Small intestine (tissue), 7 donors: Measurements from ENCODE around the gene ZNF516. TPM values are rescaled to one million over a fixed set of nuclear protein-coding genes. Genes with fewer than 3 reads are reported as not detected.

Experiments used
- DNase-seq, 2 donors: peaks; one replicate each; pipeline versions ENCODE4 v3.0.0 to v3.0.0-alpha.2; 2013
- FAIRE-seq: peaks from 2 replicates; lab custom pipeline; 2012; peaks lifted over from hg19 to GRCh38; lab: Jason Lieb, UNC
- H3K27ac ChIP-seq, 3 donors: one replicate each; pipeline ENCODE4 v1.5.1; 2013; ENCODE audit warnings: low read length in 2 of 3, mild to moderate bottlenecking in 2 of 3, control low read depth in 1 of 3, inconsistent platforms in 1 of 3, low read depth in 1 of 3, moderate library complexity in 1 of 3
- H3K27me3 ChIP-seq, 3 donors: one replicate each; pipeline ENCODE4 v1.6.1; 2013; ENCODE audit warnings: low read length in 3 of 3, inconsistent platforms in 1 of 3; ENCODE audit not compliant: control insufficient read depth in 3 of 3, insufficient read depth in 3 of 3
- H3K36me3 ChIP-seq, 3 donors: one replicate each; pipeline ENCODE4 v1.6.1; 2013; ENCODE audit warnings: low read length in 3 of 3, inconsistent platforms in 1 of 3, low read depth in 1 of 3, mild to moderate bottlenecking in 1 of 3, moderate library complexity in 1 of 3; ENCODE audit not compliant: control insufficient read depth in 3 of 3, insufficient read depth in 2 of 3
- H3K4me1 ChIP-seq, 3 donors: one replicate each; pipeline ENCODE4 v1.6.1; 2013; ENCODE audit warnings: low read length in 2 of 3, inconsistent platforms in 1 of 3, low read depth in 1 of 3, mild to moderate bottlenecking in 1 of 3, moderate library complexity in 1 of 3; ENCODE audit not compliant: control insufficient read depth in 3 of 3, insufficient read depth in 2 of 3
- H3K4me3 ChIP-seq, 3 donors: one replicate each; pipeline ENCODE4 v1.5.1; 2013; ENCODE audit warnings: low read length in 3 of 3, control low read depth in 1 of 3, inconsistent platforms in 1 of 3, low read depth in 1 of 3, mild to moderate bottlenecking in 1 of 3, moderate library complexity in 1 of 3
- H3K9me3 ChIP-seq, 2 donors: one replicate each; pipeline ENCODE4 v1.6.1; 2013; ENCODE audit warnings: low read depth in 1 of 2, low read length in 1 of 2; ENCODE audit not compliant: control insufficient read depth in 2 of 2, insufficient read depth in 1 of 2
- WGBS, 3 donors: extraction: QIAGEN DNeasy Blood & Tissue Kit; methylation state at CpG; one replicate each; pipeline ENCODE4 v1.1.7; 2013; 5-methylcytosine and 5-hydroxymethylcytosine counted together
- polyA plus RNA-seq, 4 donors: library from polyadenylated mRNA; stranded (reverse) in 3 of 4; unstranded in 1 of 4; fragments of 200-250 nt in 3 of 4; fragments of 120-200 nt in 1 of 4; gene quantifications; one replicate each; pipeline versions ENCODE4 v1.2.1 to v1.2.3, GENCODE V29; 2013
- donor health status: healthy with polysubstance abuse.
- donor health status: control.
- donor health status: control.
- donor health status: Bipolar disorder and iron deficiency.
- donor health status: healthy.

The ZNF516 gene
- polyA plus RNA-seq, 4 donors: 4.6 to 15.9 (median 6.5) TPM

DNA sequence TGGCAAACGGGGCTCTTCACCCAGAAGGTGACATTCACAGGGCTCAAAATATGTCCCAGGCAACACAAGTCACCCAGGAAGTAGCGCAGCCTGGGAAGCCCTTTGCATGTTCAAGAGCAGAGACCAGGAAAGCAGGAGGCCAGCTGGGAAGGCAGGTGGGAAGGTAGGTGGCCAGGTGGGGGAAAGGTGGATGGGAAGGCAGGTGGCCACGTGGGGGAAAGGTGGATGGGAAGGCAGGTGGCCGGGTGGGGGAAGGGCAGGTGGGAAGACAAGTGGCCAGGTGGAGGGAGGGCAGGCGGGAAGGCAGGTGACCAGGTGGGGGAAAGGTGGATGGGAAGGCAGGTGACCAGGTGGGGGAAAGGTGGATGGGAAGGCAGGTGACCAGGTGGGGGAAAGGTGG is 102.7 kb downstream of the ZNF516 start:
- Histone ChIP-seq H3K27me3 (no peaks in the 10 kb centered on the region), H3K27ac (no peak overlapping the region), H3K4me1 (peaks cover 0 to 5% (median 0%) of the 10 kb centered on the region in 3 donors), H3K4me3 (no peak overlapping the region), H3K9me3 (peaks cover 0 to 13% of the 10 kb centered on the region in 2 donors), H3K36me3 (peaks cover 0 to 38% (median 0%) of the 10 kb centered on the region in 3 donors)
- no peak for FAIRE-seq
- no peak for DNase-seq
- 62 to 75% (median 63%) methylated on average over 5 of the region's 5 CpGs for WGBS, 3 donors

DNA sequence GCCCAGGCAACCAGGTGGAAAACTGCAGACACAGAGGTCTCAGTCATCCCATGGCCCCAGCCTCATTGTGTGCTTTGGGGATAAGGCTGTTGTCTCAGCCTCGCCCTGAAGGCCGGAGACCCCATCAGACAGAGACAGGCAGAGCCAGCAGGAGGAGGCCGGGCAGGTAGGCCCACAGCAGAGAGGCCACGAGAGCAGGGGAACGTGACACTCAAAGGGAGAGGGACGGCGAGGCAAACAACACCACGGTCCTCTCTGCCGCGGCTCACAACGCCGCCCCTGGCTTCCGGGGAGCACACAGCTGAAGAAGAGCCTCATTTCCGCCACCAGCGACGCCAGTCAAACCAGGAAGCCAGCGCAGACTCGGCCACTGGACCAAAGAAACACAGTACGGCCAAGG is 103.3 kb downstream of the ZNF516 start:
- WGBS, 3 donors: 93% methylated on average over 19 of the region's 19 CpGs
- Histone ChIP-seq H3K4me3 (no peak overlapping the region), H3K27ac (no peak overlapping the region), H3K27me3 (no peaks in the 10 kb centered on the region), H3K36me3 (peaks cover 0 to 40% (median 0%) of the 10 kb centered on the region in 3 donors), H3K4me1 (peaks cover 0 to 4% (median 0%) of the 10 kb centered on the region in 3 donors), H3K9me3 (peaks cover 0 to 13% of the 10 kb centered on the region in 2 donors)
- DNase-seq (no peak), FAIRE-seq (no peak)

DNA sequence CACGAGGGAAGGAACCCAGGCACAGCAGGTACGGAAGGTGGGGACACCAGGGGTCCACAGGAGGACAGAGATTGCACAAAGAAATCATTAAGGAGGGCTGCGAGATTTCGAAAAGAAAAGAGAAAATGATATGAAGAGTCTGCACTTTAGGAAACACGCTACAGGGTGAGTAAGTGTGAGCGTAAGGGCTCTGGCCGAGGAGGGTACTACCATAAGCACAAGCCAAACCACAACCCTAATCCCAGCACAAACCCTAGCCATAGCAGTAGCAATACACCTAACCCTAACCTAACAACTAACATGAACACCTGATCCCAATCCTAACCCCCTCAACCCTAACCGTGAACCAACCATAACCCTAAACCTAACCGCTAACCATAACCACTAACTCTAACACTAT is 104.0 kb downstream of the ZNF516 start:
- DNase-seq (no peak), FAIRE-seq (no peak)
- 79 to 90% (median 81%) methylated on average over 9 of the region's 9 CpGs for WGBS, 3 donors
- Histone ChIP-seq H3K4me3 (no peak overlapping the region), H3K4me1 (peaks cover 0 to 3% (median 0%) of the 10 kb centered on the region in 3 donors), H3K9me3 (peaks cover 0 to 13% of the 10 kb centered on the region in 2 donors), H3K27me3 (no peaks in the 10 kb centered on the region), H3K27ac (no peak overlapping the region), H3K36me3 (peaks cover 0 to 42% (median 0%) of the 10 kb centered on the region in 3 donors)

DNA sequence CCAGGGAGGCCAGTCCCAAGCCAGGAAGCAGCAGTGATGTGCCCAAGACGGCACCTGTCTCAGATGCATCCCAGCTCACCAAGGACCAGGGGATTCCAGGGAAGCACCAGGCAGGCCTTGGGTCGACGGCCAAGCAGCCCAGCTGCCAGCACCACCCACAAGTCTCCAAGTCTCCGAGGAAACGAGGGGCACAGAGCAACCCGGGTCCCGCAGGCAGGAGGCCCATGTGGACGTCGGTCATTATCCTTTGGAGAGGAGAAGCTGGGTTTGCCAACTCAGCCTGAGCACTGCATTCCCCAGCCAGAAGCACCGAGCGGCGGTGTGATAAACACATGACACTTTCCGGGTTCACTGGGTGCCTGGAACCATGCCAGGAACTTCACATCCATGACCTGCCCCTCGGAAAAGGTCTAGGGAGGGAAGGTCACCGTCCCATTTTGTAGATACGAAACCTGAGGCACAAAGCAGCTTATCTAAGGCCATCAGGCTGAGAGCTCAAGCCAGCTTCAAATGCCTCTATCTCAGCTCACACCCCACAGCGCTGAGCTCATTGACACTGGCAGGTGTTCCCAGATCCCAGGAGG is 104.5 kb downstream of the ZNF516 start:
- H3K4me3 ChIP-seq: no peak overlapping the region
- 20 to 56% (median 33%) methylated on average over 17 of the region's 17 CpGs for WGBS, 3 donors
- peaks cover 0 to 3% (median 0%) of the 10 kb centered on the region in 3 donors for H3K4me1 ChIP-seq
- no peak for FAIRE-seq
- peaks cover 0 to 13% of the 10 kb centered on the region in 2 donors for H3K9me3 ChIP-seq
- H3K27ac ChIP-seq: peak overlapping the region in 1 of 3 donors; percentile 5
- peaks cover 0 to 42% (median 0%) of the 10 kb centered on the region in 3 donors for H3K36me3 ChIP-seq
- no peaks in the 10 kb centered on the region for H3K27me3 ChIP-seq
- peak in 1 of 2 donors; percentile 74 for DNase-seq

DNA sequence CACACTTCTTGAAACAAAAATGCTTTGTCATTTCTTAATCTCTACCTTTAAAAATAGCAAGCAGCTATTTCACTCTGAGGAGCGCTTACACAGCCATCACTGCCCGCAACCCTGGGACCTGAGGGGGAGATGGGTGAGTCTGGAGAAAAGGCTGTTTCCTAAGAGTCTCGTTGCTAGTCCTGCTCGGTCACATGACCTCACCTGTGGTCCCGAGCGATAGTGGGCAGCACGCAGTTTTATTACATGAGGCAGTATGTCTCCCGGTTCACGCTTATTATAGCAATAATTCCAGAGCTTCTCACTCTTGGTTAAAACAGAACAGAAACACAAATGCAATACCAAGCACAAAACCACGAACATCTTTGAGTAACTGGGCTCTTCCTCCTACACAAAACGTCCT is 105.3 kb downstream of the ZNF516 start:
- 73 to 81% (median 79%) methylated on average over 11 of the region's 11 CpGs for WGBS, 3 donors
- Histone ChIP-seq H3K27me3 (no peaks in the 10 kb centered on the region), H3K36me3 (peaks cover 0 to 43% (median 0%) of the 10 kb centered on the region in 3 donors), H3K9me3 (peaks cover 0 to 13% of the 10 kb centered on the region in 2 donors), H3K4me1 (peaks cover 0 to 3% (median 0%) of the 10 kb centered on the region in 3 donors), H3K4me3 (no peak overlapping the region), H3K27ac (no peak overlapping the region)
- DNase-seq (no peak), FAIRE-seq (no peak)

DNA sequence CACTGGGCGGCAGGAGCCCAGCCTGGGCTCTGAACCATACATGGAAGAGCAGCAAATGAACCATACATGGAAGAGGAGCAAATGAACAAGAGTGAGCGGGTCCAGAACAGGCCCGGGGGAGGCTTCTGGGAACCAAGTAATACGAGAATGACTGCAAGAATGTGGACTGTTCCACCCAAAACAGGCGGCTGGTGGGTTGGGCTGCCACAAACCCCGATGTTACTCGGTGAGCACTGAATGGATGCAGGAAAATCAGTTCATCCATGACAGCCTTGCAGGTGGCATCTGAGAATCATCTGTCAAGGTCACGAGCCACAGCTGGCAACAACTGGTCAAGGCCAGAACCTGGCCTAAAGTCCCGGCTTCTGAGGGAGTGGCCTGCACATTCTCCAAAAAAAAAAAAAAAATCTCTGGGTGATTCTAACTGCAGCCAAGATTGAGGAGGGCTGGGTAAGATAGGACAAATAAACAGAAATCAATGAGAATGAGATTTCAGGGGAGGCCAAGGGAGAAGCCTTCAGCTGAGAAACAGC is 106.1 kb downstream of the ZNF516 start:
- H3K27ac ChIP-seq: peak overlapping the region in 1 of 3 donors; percentile 38
- no peaks in the 10 kb centered on the region for H3K27me3 ChIP-seq
- peaks cover 0 to 47% (median 0%) of the 10 kb centered on the region in 3 donors for H3K36me3 ChIP-seq
- 71 to 90% (median 73%) methylated on average over 9 of the region's 9 CpGs for WGBS, 3 donors
- H3K4me3 ChIP-seq: no peak overlapping the region
- H3K4me1 ChIP-seq: peaks cover 0 to 3% (median 0%) of the 10 kb centered on the region in 3 donors
- peaks cover 0 to 13% of the 10 kb centered on the region in 2 donors for H3K9me3 ChIP-seq
- no peak for FAIRE-seq
- no peak for DNase-seq

DNA sequence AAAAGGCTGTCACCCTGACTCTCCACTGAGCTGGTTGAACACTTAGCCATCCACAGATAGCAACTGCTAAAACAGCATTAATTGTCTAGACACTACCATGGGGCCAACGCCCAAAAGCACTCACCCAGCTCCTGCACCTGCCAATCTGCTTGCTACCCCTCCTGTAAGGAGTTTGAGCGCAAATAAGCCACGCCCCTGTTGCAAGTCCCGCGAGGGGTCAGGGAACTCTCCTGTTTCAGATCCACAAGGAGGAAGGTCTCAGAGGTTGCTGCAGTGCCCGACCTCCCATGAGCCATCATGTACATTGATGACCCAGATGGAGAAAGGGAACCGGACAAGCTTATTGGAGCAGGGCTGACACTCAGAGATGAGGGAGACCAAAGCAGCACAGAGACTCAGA is 106.8 kb downstream of the ZNF516 start:
- DNase-seq (no peak), FAIRE-seq (no peak)
- WGBS, 3 donors: 83 to 96% (median 88%) methylated on average over 7 of the region's 7 CpGs
- H3K4me1 ChIP-seq: peaks cover 0 to 3% (median 0%) of the 10 kb centered on the region in 3 donors
- no peak overlapping the region for H3K4me3 ChIP-seq
- no peak overlapping the region for H3K27ac ChIP-seq
- peaks cover 0 to 13% of the 10 kb centered on the region in 2 donors for H3K9me3 ChIP-seq
- H3K27me3 ChIP-seq: no peaks in the 10 kb centered on the region
- peaks cover 0 to 47% (median 0%) of the 10 kb centered on the region in 3 donors for H3K36me3 ChIP-seq

DNA sequence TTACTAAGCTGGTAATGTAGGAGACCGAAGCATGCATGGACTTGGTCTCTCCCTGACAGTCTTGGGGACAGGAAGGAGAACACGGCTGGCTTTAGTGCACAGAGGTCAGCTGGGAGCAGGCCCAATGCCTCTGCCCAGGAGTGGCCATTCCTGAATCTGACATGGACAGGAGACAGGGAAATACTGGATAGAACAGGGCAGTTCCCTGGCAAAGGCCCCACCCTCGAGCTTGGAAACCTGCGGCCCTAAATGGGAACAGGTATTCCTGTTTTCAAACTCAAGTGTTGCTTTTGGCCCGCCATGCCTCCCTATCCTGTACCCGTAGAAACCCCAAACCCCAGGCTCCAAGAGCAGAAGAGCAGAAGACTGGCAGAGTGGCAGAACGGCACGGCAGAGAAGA is 107.4 kb downstream of the ZNF516 start:
- no peak for FAIRE-seq
- Histone ChIP-seq H3K27ac (no peak overlapping the region), H3K4me3 (no peak overlapping the region), H3K9me3 (peaks cover 0 to 13% of the 10 kb centered on the region in 2 donors), H3K27me3 (no peaks in the 10 kb centered on the region), H3K4me1 (peaks cover 0 to 3% (median 0%) of the 10 kb centered on the region in 3 donors), H3K36me3 (peaks cover 0 to 47% (median 0%) of the 10 kb centered on the region in 3 donors)
- WGBS, 3 donors: 92 to 94% (median 92%) methylated on average over 8 of the region's 8 CpGs
- no peak for DNase-seq
